ENCODE results near the gene FAM181B. TPM values are rescaled to one million over a fixed set of nuclear protein-coding genes. Genes with fewer than 3 reads are reported as not detected.

Gene FAM181B
- total RNA-seq, 1 experiment from 2014 or later, result 0.44 TPM

DNA sequence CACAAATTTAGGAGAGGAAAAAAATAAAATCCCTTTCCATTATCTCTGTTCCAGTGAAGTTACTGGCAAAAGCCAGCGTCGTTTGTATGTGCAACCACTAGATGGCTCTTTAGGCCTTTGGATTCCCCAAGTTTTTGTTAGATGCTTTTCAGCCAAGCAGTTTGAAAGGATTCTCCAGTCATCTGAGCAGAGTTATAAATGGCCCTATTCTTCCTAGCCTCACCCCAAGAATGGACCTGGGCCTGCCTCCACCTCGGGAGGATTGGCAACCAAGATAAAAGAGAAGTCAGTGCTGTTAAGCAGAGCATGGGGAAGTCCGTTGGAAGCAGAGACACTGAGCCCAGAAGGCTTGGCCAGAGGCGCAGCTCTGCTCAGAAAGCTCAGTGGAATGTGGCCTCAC lies 15.4 kb downstream of the FAM181B start:
- WGBS (ENCODE audit: extremely low coverage, insufficient read length, low lambda C conversion rate), result no CpG with 5 or more reads among the region's 5 CpGs
- H3K4me1 Mint-ChIP-seq, result peaks cover 6 to 21% of the 10 kb centered on the region in 2 experiments
- Histone ChIP-seq H4K91ac (ENCODE audit: insufficient read length, low read depth, low read length) (no peak overlapping the region), H4K20me1 (ENCODE audit: control insufficient read depth, insufficient read depth, insufficient read length) (no peaks in the 10 kb centered on the region), H2BK15ac (ENCODE audit: low read depth, low read length) (no peak overlapping the region), H3K4me2 (ENCODE audit: insufficient read depth, insufficient read length, low read length) (no peak overlapping the region), H3K23ac (ENCODE audit: insufficient read length, low read depth, low read length) (no peak overlapping the region), H4K8ac (replicated peaks; ENCODE audit: insufficient read length, low read depth, low read length) (no peak overlapping the region), H3K9ac (ENCODE audit: extremely low read depth, insufficient read length, low read length) (no peak overlapping the region), H3K79me1 (ENCODE audit: insufficient read depth, low read depth, low read length, poor library complexity, severe bottlenecking) (no peaks in the 10 kb centered on the region), H2BK12ac (ENCODE audit: insufficient read length, low read depth, low read length) (no peak overlapping the region), H2BK5ac (ENCODE audit: insufficient read length, low read length) (no peak overlapping the region), H3K23me2 (ENCODE audit: insufficient read length, low read depth, low read length, poor library complexity, severe bottlenecking) (no peaks in the 10 kb centered on the region), H3K4me1 (ENCODE audit: insufficient read depth, low read length) (no peaks in the 10 kb centered on the region), H4K5ac (ENCODE audit: insufficient read length, low read depth, low read length) (no peak overlapping the region), H3K9me3 (ENCODE audit: control insufficient read depth, low read depth, low read length) (no peaks in the 10 kb centered on the region), H2AK5ac (ENCODE audit: insufficient read length, low read length) (no peak overlapping the region), H2BK120ac (ENCODE audit: low read depth, low read length, poor library complexity, severe bottlenecking) (no peak overlapping the region), H3K18ac (ENCODE audit: insufficient read length, low read depth, low read length) (no peak overlapping the region), H3K27ac (ENCODE audit: insufficient read length, low read depth, low read length) (no peak overlapping the region), H3K79me2 (ENCODE audit: insufficient read depth, low read length) (no peaks in the 10 kb centered on the region), H3K56ac (ENCODE audit: insufficient read length, low read depth, low read length) (no peak overlapping the region), H3K14ac (ENCODE audit: insufficient read depth, low read length) (no peak overlapping the region), H2AFZ (ENCODE audit: low read length) (peak overlapping the region; percentile 79), H3K27me3 (ENCODE audit: insufficient read depth, low read length) (no peaks in the 10 kb centered on the region), H3K4ac (ENCODE audit: low read depth, low read length) (no peak overlapping the region), H2BK20ac (ENCODE audit: low read depth, low read length, poor library complexity, severe bottlenecking) (no peak overlapping the region), H3T11ph (ENCODE audit: low read length) (no peak overlapping the region)
- TF ChIP-seq, protein P1, sequence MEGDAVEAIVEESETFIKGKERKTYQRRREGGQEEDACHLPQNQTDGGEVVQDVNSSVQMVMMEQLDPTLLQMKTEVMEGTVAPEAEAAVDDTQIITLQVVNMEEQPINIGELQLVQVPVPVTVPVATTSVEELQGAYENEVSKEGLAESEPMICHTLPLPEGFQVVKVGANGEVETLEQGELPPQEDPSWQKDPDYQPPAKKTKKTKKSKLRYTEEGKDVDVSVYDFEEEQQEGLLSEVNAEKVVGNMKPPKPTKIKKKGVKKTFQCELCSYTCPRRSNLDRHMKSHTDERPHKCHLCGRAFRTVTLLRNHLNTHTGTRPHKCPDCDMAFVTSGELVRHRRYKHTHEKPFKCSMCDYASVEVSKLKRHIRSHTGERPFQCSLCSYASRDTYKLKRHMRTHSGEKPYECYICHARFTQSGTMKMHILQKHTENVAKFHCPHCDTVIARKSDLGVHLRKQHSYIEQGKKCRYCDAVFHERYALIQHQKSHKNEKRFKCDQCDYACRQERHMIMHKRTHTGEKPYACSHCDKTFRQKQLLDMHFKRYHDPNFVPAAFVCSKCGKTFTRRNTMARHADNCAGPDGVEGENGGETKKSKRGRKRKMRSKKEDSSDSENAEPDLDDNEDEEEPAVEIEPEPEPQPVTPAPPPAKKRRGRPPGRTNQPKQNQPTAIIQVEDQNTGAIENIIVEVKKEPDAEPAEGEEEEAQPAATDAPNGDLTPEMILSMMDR (conservative IDR thresholded peaks at IDR 0.05), result peak; percentile 88
- DNase-seq, result peak; percentile 50
- H3K4me3 Mint-ChIP-seq, result no peak overlapping the region
- H3K27me3 Mint-ChIP-seq (ENCODE audit: low read depth), result no peaks in the 10 kb centered on the region; the same call in 1 of the 2 replicates
- no peaks in the 10 kb centered on the region for H3K9me3 Mint-ChIP-seq
- peak overlapping the region in 1 of 3 experiments; percentile 68; a peak in 1 of 7 replicates for H3K27ac Mint-ChIP-seq
- no peaks in the 10 kb centered on the region for H3K36me3 Mint-ChIP-seq (ENCODE audit: insufficient read depth in 1 of 3, low read depth in 3 of 3)

Data from H9 (cell line).